HCT116 (cell line): Measurements from ENCODE around the gene TCOF1. TPM values are rescaled to one million over a fixed set of nuclear protein-coding genes. Genes with fewer than 3 reads are reported as not detected.

Experiments
- ATAC-seq: fragments of 200-7000 bp; cut with Tn5 transposase; 2 replicates; pipeline ENCODE4 v1.9.1; 2020; ENCODE audit warnings: mild to moderate bottlenecking, moderate library complexity
- BruUV-seq: library from RNA; stranded (reverse); fragments of 400-500 nt; replicated peaks from 2 replicates; lab custom pipeline; 2021; lab: Mats Ljungman, UMichigan
- CTCF ChIA-PET: fragments of 300-600 bp; sonication (Branson Sonifier 250); formaldehyde crosslinking; loops from one replicate; lab custom pipeline; 2021; ENCODE audit warnings: antibody characterized with exemption; lab: Charles Lee
- POLR2A ChIA-PET: fragments of 300-600, 350-600 bp; sonication (Branson Sonifier 250); formaldehyde crosslinking; loops from one replicate; lab custom pipeline; 2021; ENCODE audit warnings: antibody characterized with exemption; lab: Charles Lee
- RAD21 ChIA-PET, 2 experiments: fragments of 300-600 bp; sonication (Branson Sonifier 250); formaldehyde crosslinking; loops; one replicate each; lab custom pipeline; 2023; ENCODE audit warnings: low total read pairs in 2 of 2; ENCODE audit not compliant: uncharacterized antibody in 2 of 2, unreplicated experiment in 2 of 2, low non-redundant PET in 1 of 2; lab: Charles Lee
- DNase-seq: peaks from one replicate; pipeline ENCODE4 v3.0.0-alpha.2; 2010; ENCODE audit warnings: low read depth, low spot score
- H2AFZ ChIP-seq: fragments of 200-600 bp; shearing (Covaris generic), sonication (generic); 2 replicates; pipeline ENCODE4 v1.6.1; 2017; ENCODE audit warnings: low read depth, mixed run types, mixed read lengths, antibody characterized with exemption, low read length; ENCODE audit not compliant: poor library complexity, severe bottlenecking
- H3K27ac ChIP-seq: 2 replicates; pipeline ENCODE4 v1.5.1; 2012; ENCODE audit warnings: low read depth, low read length
- H3K27me3 ChIP-seq: fragments of 200-600 bp; sonication (generic); 2 replicates; pipeline ENCODE4 v1.6.1; 2016; ENCODE audit warnings: mixed run types, low read length, mixed read lengths; ENCODE audit not compliant: insufficient read depth
- H3K36me3 ChIP-seq, 2 experiments: fragments of 200-500 bp in 1 of 2; fragments of 200-600 bp in 1 of 2; sonication (Bioruptor generic) in 1 of 2; sonication (generic) in 1 of 2; 2 replicates each; pipeline versions ENCODE4 v1.5.1 to v1.6.1; 2014 to 2016; ENCODE audit warnings: low read length in 2 of 2, inconsistent platforms in 1 of 2, mixed read lengths in 1 of 2, mixed run types in 1 of 2; ENCODE audit not compliant: insufficient read depth in 2 of 2, control insufficient read depth in 1 of 2
- H3K4me1 ChIP-seq, 2 experiments: fragments of 200-600 bp in 1 of 2; sonication (generic) in 1 of 2; 2 replicates each; pipeline versions ENCODE4 v1.5.1 to v1.6.1; 2012 to 2017; ENCODE audit warnings: low read length in 2 of 2, inconsistent platforms in 1 of 2, mild to moderate bottlenecking in 1 of 2, mixed read lengths in 1 of 2, mixed run types in 1 of 2, moderate library complexity in 1 of 2; ENCODE audit not compliant: insufficient read depth in 2 of 2, control insufficient read depth in 1 of 2
- H3K4me2 ChIP-seq: fragments of 200-600 bp; sonication (generic); 2 replicates; pipeline ENCODE4 v1.6.1; 2017; ENCODE audit warnings: mixed run types, low read length, mixed read lengths
- H3K4me3 ChIP-seq, 2 experiments: fragments of 200-600 bp in 1 of 2; sonication (generic) in 1 of 2; replicated peaks in 1 of 2; 2 replicates each; pipeline ENCODE4 v1.5.1; 2011 to 2016; ENCODE audit warnings: low read length in 2 of 2, control low read depth in 1 of 2, low read depth in 1 of 2, mild to moderate bottlenecking in 1 of 2, mixed read lengths in 1 of 2, mixed run types in 1 of 2
- H3K79me2 ChIP-seq: fragments of 200-600 bp; sonication (generic); 2 replicates; pipeline ENCODE4 v1.6.1; 2017; ENCODE audit warnings: mild to moderate bottlenecking, mixed run types, low read length, moderate library complexity, mixed read lengths; ENCODE audit not compliant: insufficient read depth
- H3K9ac ChIP-seq: fragments of 200-600 bp; sonication (generic); 2 replicates; pipeline ENCODE4 v1.6.1; 2016; ENCODE audit warnings: low read length, mixed read lengths
- H3K9me2 ChIP-seq: fragments of 200-600 bp; sonication (generic), shearing (Covaris generic); 2 replicates; pipeline ENCODE4 v1.6.1; 2017; ENCODE audit warnings: mixed run types, mild to moderate bottlenecking, moderate library complexity; ENCODE audit not compliant: insufficient read depth
- H3K9me3 ChIP-seq, 2 experiments: fragments of 200-500 bp in 1 of 2; fragments of 200-600 bp in 1 of 2; sonication (Bioruptor generic) in 1 of 2; sonication (generic) in 1 of 2; 2 replicates each; pipeline ENCODE4 v1.6.1; 2014 to 2017; ENCODE audit warnings: low read length in 2 of 2, mixed read lengths in 2 of 2, inconsistent platforms in 1 of 2, low read depth in 1 of 2, mild to moderate bottlenecking in 1 of 2, mixed run types in 1 of 2, moderate library complexity in 1 of 2; ENCODE audit not compliant: control insufficient read depth in 1 of 2, insufficient read depth in 1 of 2
- H4K20me1 ChIP-seq: fragments of 200-600 bp; sonication (generic), shearing (Covaris generic); 2 replicates; pipeline ENCODE4 v1.6.1; 2017; ENCODE audit warnings: mixed run types, mild to moderate bottlenecking, moderate library complexity; ENCODE audit not compliant: insufficient read depth
- ATF3 ChIP-seq: IDR thresholded peaks from 2 replicates; pipeline ENCODE4 v1.6.1; 2012
- CBX3 ChIP-seq: IDR thresholded peaks from 2 replicates; pipeline ENCODE4 v1.6.1; 2012; ENCODE audit warnings: low read depth
- EZH2 ChIP-seq: fragments of 200-600 bp; sonication (generic); IDR thresholded peaks from 2 replicates; pipeline ENCODE4 v1.6.1; 2017; ENCODE audit warnings: antibody characterized with exemption, mixed run types
- EZH2phosphoT487 ChIP-seq: fragments of 200-600 bp; IDR thresholded peaks from 2 replicates; pipeline ENCODE4 v1.6.1; 2018; ENCODE audit warnings: antibody characterized with exemption, borderline replicate concordance
- FOSL1 ChIP-seq: IDR thresholded peaks from 2 replicates; pipeline ENCODE4 v1.6.1; 2012; ENCODE audit warnings: low read depth
- JUND ChIP-seq: IDR thresholded peaks from 2 replicates; pipeline ENCODE4 v1.6.1; 2012
- POLR2A ChIP-seq: IDR thresholded peaks from 2 replicates; pipeline ENCODE4 v1.7.0; 2011; ENCODE audit warnings: borderline replicate concordance; ENCODE audit not compliant: insufficient read depth, insufficient read length; ENCODE audit errors: extremely low read depth
- POLR2AphosphoS5 ChIP-seq: IDR thresholded peaks from 2 replicates; pipeline ENCODE4 v1.6.1; 2011; ENCODE audit warnings: mild to moderate bottlenecking, low read depth, low read length, moderate library complexity
- REST ChIP-seq: IDR thresholded peaks from 2 replicates; pipeline ENCODE4 v1.6.1; 2012; ENCODE audit warnings: low read depth
- SIN3A ChIP-seq: IDR thresholded peaks from 2 replicates; pipeline ENCODE4 v1.6.1; 2012; ENCODE audit warnings: low read depth
- SRF ChIP-seq: IDR thresholded peaks from 2 replicates; pipeline ENCODE4 v1.6.1; 2012; ENCODE audit warnings: low read depth
- TCF7L2 ChIP-seq: IDR thresholded peaks from 2 replicates; pipeline ENCODE4 v1.7.0; 2011; ENCODE audit warnings: borderline replicate concordance, inconsistent platforms; ENCODE audit not compliant: insufficient read depth, insufficient read length; ENCODE audit errors: extremely low read depth
- YY1 ChIP-seq: IDR thresholded peaks from 2 replicates; pipeline ENCODE4 v1.6.1; 2011; ENCODE audit warnings: low read length, low read depth, moderate library complexity, mild to moderate bottlenecking; ENCODE audit not compliant: insufficient replicate concordance; ENCODE audit errors: extremely low read depth
- ZBTB33 ChIP-seq: IDR thresholded peaks from 2 replicates; pipeline ENCODE4 v1.6.1; 2011; ENCODE audit warnings: mild to moderate bottlenecking, low read length, moderate library complexity; ENCODE audit not compliant: insufficient replicate concordance; ENCODE audit errors: extremely low read depth
- ZFX ChIP-seq: fragments of 450-650 bp; IDR thresholded peaks from 2 replicates; pipeline ENCODE4 v1.6.1; 2017
- intact Hi-C: fragments of 100-400 bp; cut with micrococcal nuclease; formaldehyde crosslinking; loops from 2 replicates; pipeline ENCODE4 v1.10.0; 2022
- total RNA-seq: library from RNA; stranded (reverse); gene quantifications from one replicate; pipeline ENCODE4 v1.2.1, GENCODE V29; 2021; ENCODE audit not compliant: unreplicated experiment

TCOF1 gene
- total RNA-seq, 1 experiment from 2014 or later = 94.7 TPM

- TF ChIP-seq POLR2AphosphoS5 (no peak), ZBTB33 (no peak), CBX3 (no peak), JUND (no peak), EZH2 (no peak), FOSL1 (no peak), SIN3A (no peak), REST (no peak), ATF3 (no peak), ZFX (no peak), TCF7L2 (no peak), EZH2phosphoT487 (no peak), POLR2A (no peak), SRF (no peak), YY1 (no peak)
- TF ChIP-seq, all 23 proteins: peak for 0
- Histone ChIP-seq H3K79me2 (no peaks in the 10 kb centered on the region; the same call in 1 of the 2 replicates), H3K4me2 (no peak overlapping the region), H3K9me3 (no peaks in the 10 kb centered on the region), H3K27ac (no peak overlapping the region), H2AFZ (no peak overlapping the region), H3K4me1 (no peaks in the 10 kb centered on the region), H4K20me1 (no peaks in the 10 kb centered on the region), H3K9ac (no peak overlapping the region), H3K9me2 (no peaks in the 10 kb centered on the region), H3K36me3 (peaks cover 44 to 66% of the 10 kb centered on the region in 2 experiments; a peak in 3 of 4 replicates), H3K27me3 (no peaks in the 10 kb centered on the region), H3K4me3 (no peak overlapping the region)
- intact Hi-C loops = no loop called here
- BruUV-seq = no TSS peak
- DNase-seq = no peak
- ChIA-PET CTCF (no interaction called here), POLR2A (no interaction called here), RAD21 (no interaction called here)
- ATAC-seq = no peak
These were observed 36.6 kb downstream of the TCOF1 start for GRCh38 chr5:150394131-150394530.
